CD4-positive, alpha-beta T cell treated with Interleukin-17A for 4 hours (primary cell): Measurements from ENCODE around the gene FBH1.
"Not testable (repeated sequence)": the region's sequence is repeated elsewhere in the genome, so short reads cannot be mapped to it uniquely, and the experiment has no call there.

Experiments
- DNase-seq: peaks from one replicate; pipeline ENCODE4 v3.0.0-alpha.2; 2020; ENCODE audit warnings: mixed read lengths

The FBH1 gene

GRCh38 chr10:5877041-5877440, 13.0 kb upstream of the FBH1 start:
- not testable (repeated sequence) for DNase-seq

- no peak for DNase-seq
Measured at GRCh38 chr10:5882961-5883360, 7.1 kb upstream of the FBH1 start.

GRCh38 chr10:5885619-5886018, 4.4 kb upstream of the FBH1 start:
- no peak for DNase-seq

GRCh38 chr10:5887029-5887428, 3.0 kb upstream of the FBH1 start:
- no peak for DNase-seq

GRCh38 chr10:5887641-5888040, 2.4 kb upstream of the FBH1 start:
- DNase-seq, result no peak

DNA sequence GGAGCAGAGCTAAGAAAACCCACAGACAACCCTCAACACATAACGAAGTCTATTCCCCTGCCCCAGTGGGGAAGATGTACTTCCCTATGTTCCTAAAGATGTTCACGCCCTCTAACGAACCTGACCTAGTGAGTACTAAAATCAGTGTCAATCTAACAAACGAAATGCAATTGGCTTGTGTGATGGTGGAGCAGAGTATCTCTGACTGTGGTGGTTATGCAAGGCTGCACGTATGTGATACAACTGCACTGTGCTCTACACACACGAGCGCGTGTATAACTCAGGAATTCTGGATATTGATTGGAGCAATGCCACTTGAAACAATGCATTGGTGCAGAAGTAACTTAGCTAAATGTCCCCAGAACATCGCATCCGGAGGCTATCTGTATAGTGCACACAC, 1.7 kb upstream of the FBH1 start:
- DNase-seq, result no peak

DNA sequence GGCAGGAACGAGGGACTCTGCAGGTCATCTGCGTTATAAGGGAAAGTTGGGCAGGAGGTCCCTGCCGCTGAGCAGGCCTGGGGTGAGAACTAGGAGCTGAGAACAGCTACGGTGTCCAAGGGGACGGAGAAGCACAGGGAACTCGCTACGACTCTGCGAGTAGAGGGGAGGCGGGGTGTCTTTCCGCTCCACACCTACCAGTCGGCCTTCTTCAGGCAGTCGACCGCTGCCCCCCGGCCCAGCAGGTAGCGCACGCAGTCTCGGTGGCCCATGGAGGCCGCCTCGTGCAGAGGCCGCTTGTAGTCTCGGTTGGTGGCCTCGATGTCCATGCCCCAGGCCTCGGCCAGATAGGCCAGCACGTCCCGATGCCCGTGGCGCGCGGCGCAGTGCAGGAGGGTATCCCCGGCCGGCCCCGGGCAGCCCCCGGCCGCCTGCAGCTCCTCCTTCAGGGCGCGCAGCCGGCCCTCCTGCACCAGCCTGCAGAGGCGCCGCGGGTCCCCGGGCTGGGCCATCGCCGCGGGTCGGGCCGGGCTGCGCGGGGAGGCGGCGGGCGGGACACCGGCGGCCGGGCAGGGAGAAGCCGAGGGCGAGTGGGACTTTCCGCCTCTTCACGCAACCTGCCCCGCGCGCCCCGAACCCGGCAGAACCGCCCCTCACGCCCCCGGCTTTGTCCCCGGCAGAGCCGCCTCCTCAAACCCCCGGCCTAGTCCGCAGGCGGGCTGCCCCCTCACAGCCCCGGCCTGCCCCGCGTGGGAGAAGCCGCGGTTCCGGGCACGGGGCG, 1.0 kb upstream of the FBH1 start:
- DNase-seq, result peak; percentile 50

- peak; percentile 20 for DNase-seq
Measured at GRCh38 chr10:5890452-5890915, 441 bp downstream of the FBH1 start.

DNA sequence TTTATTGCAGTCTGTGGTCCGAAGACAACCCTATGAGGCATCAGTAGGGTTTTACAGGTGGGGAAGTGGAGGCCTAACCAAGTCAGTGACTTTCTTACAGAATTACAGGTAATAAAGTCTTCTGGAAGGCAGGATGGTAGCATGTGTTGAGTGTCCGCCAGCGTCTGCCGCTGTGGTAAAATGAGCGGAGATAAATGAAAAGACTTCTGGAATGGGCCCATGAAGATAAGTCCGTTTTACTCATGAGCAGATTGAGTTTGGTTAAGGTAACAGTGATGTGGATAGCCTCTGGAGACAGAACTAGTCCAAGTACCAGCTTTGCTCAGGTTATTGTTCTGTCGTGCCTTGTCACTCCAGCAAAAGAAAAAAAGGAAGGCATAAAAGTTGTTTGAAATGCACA, 966 bp downstream of the FBH1 start:
- no peak for DNase-seq

- no peak for DNase-seq
Measured at GRCh38 chr10:5892007-5892406, 2.0 kb downstream of the FBH1 start.

DNA sequence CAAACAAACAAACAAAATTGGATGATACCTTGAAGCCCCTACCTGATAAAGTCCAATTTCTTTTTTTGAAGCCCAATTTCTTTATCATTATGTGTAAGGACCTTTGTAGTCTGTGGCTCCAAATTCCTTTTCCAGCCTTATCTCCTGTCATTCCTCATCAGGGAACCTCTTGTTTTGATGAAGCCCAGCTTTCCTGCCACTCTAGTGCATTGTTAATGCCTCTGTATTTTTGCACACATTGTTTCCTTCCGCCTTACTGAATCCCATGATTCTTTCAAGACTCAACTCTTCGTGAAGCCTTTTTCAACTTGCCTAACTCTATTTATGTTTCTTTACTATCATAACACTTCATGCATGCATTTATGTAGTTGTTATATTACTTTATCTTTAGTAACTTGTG, 3.3 kb downstream of the FBH1 start:
- no peak for DNase-seq

- DNase-seq, result no peak
Measured at GRCh38 chr10:5894403-5894802, 4.4 kb downstream of the FBH1 start.

GRCh38 chr10:5894873-5895272, 4.8 kb downstream of the FBH1 start:
- DNase-seq, result no peak

- DNase-seq, result no peak
Measured at GRCh38 chr10:5895365-5895764, 5.3 kb downstream of the FBH1 start.

GRCh38 chr10:5895804-5896203, 5.8 kb downstream of the FBH1 start:
- DNase-seq, result peak; percentile 12

DNA sequence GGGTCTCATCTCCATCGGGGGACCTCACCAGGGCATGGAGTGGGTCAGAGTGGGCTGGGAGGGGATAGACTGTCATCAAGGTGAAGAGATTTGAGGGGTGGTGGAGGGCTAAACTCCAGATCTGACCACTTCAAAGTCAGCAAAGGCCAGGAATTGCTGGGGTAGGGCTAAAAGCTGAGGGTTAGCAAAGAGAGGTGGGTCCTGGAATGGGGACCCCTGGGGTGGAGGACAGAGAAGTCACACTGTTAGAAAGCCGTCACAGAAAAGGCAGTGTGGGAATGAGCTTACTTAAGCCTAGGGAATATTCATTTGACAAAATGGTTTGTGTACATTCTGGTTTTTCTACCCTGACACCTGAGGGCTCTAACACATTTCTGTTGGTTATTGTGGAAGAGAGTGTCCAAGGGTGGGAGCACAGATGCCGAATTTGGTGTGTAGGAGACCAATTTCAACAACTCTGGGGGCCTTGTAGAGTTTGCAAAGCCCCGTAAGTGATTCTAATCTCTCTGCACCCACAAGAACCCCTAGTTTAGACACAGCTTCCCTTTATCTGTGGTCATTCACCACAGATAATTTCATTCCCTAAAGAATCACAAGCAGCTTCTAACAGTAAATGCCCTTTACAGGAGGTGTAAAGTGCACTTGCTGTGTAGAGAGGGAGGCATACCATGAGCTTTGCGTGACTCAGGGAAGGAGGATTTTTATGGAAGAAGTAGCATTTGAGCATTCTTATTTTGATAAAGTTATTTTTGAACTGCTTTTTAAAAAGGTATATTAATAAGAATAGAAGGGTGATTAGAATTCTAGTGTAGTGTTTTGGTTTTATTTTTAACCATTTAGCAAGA, 6.4 kb downstream of the FBH1 start:
- DNase-seq, result no peak

- DNase-seq, result no peak
Measured at GRCh38 chr10:5897053-5897340, 7.0 kb downstream of the FBH1 start.

DNA sequence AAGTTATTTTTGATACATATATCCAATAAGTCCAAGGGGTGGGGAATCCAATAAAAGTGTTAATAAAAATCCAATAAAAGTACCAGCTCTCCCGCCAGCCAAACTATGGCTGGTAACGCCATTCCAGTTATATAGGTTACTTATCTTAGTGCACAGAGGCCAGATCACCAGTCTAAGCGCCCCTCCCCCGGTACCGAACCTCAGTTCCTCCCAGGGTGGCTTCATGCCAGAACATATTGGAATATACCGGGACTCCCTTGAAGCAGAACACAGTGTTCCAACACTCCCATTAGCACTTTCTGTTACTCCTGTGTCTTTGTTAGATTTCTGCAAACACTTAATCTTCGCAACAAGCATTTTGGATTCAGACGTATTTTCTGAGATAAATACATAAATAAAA, 7.5 kb downstream of the FBH1 start:
- DNase-seq, result no peak

- no peak for DNase-seq
Measured at GRCh38 chr10:5898163-5898562, 8.1 kb downstream of the FBH1 start.

GRCh38 chr10:5900247-5900646, 10.2 kb downstream of the FBH1 start:
- DNase-seq, result no peak

GRCh38 chr10:5902511-5903274, 12.7 kb downstream of the FBH1 start:
- no peak for DNase-seq

DNA sequence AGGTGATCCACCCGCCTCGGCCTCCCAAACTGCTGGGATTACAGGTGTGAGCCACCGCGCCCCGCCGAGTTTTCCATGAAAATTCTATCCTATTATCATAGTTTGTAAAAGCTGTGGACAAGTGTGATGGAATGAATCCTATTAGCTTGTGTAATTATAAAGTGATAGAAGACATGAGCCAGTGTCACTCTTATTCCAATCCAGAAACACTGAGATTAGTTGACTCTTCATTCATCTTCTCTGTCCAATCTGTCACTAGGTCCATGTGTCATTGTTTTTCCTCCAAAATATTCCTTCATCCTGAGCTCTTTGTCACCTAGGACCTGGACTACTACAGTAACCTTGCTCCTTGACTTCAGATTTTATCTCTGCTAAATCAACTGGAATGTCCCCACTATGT, 13.5 kb downstream of the FBH1 start:
- DNase-seq, result no peak

DNA sequence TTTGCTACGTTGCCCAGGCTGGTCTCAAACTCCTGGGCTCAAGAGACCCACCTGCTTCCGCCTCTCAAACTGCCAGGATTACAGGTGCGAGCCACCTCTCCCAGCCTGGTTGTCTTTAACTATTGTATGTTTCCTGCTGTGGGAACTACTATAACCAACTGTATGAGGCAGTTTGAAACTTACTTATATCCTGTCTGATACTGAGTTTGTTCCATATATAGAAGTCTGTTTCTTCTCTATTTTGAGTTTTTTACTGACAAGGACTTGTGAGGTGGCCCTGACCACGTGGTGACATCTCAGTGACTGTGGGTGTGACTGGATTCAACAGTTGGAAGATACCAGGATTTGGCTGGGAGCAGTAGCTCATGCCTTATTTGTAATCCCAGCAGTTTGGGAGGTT, 14.2 kb downstream of the FBH1 start:
- DNase-seq, result no peak
